ENCODE measurements around the gene RPS21. TPM values are rescaled to one million over a fixed set of nuclear protein-coding genes. Genes with fewer than 3 reads are reported as not detected.

The RPS21 gene
- total and polyA plus RNA-seq, 4 donors, result 278 to 1,588 (median 439) TPM

- peaks cover 4 to 34% (median 21%) of the 10 kb centered on the region in 4 donors for H3K4me1 ChIP-seq (ENCODE audit: control insufficient read depth in 4 of 4, insufficient read depth in 4 of 4, low read length in 3 of 4)
- 83% methylated on average over 17 of the region's 17 CpGs for WGBS
- TF ChIP-seq EGR1 (IDR thresholded peaks at IDR 0.05; ENCODE audit: low read depth in 2 of 2), result no peak
- TF ChIP-seq HNF4A (conservative IDR thresholded peaks at IDR 0.05), result no peak
- no peak for TF ChIP-seq RXRA (IDR thresholded peaks at IDR 0.05)
- no peak for TF ChIP-seq NR2F2 (IDR thresholded peaks at IDR 0.05)
- TF ChIP-seq JUND (IDR thresholded peaks at IDR 0.05), result no peak
- no peak for TF ChIP-seq TAF1 (conservative IDR thresholded peaks at IDR 0.05)
- TF ChIP-seq HNF4G (IDR thresholded peaks at IDR 0.05), result no peak
- TF ChIP-seq SP1 (IDR thresholded peaks at IDR 0.05), result no peak
- TF ChIP-seq ZBTB33 (IDR thresholded peaks at IDR 0.05), result no peak
- no peak for TF ChIP-seq ATF3 (IDR thresholded peaks at IDR 0.05)
- TF ChIP-seq RAD21 (IDR thresholded peaks at IDR 0.05), result no peak
- TF ChIP-seq GABPA (IDR thresholded peaks at IDR 0.05 in 1 of 2, conservative IDR thresholded peaks at IDR 0.05 in 1 of 2), result no peak
- TF ChIP-seq FOXA2 (IDR thresholded peaks at IDR 0.05), result no peak
- no peak for TF ChIP-seq YY1 (IDR thresholded peaks at IDR 0.05)
- no peak for TF ChIP-seq REST (IDR thresholded peaks at IDR 0.05)
- H3K36me3 ChIP-seq (ENCODE audit: control insufficient read depth in 4 of 4, insufficient read depth in 3 of 4, low read depth in 1 of 4, low read length in 3 of 4), result no peaks in the 10 kb centered on the region
- no peak overlapping the region for H3K9ac ChIP-seq (ENCODE audit: low read depth in 1 of 2, low read length in 2 of 2)
- H3K27ac ChIP-seq (ENCODE audit: low read depth in 1 of 2, low read length in 2 of 2), result no peak overlapping the region
- no peaks in the 10 kb centered on the region for H3K27me3 ChIP-seq (ENCODE audit: control insufficient read depth in 4 of 4, insufficient read depth in 4 of 4, low read length in 3 of 4)
- no peak for DNase-seq (ENCODE audit: low spot score)
- H3K4me3 ChIP-seq (ENCODE audit: low read depth in 1 of 3, low read length in 3 of 3), result no peak overlapping the region
- H3K9me3 ChIP-seq (ENCODE audit: control insufficient read depth in 4 of 4, low read length in 3 of 4), result no peaks in the 10 kb centered on the region
These were observed 9.8 kb upstream of the RPS21 start for GRCh38 chr20:62377064-62377461.

- Histone ChIP-seq H3K27me3 (ENCODE audit: control insufficient read depth in 4 of 4, insufficient read depth in 4 of 4, low read length in 3 of 4) (no peaks in the 10 kb centered on the region), H3K27ac (ENCODE audit: low read depth in 1 of 2, low read length in 2 of 2) (no peak overlapping the region), H3K9ac (ENCODE audit: low read depth in 1 of 2, low read length in 2 of 2) (no peak overlapping the region), H3K4me1 (ENCODE audit: control insufficient read depth in 4 of 4, insufficient read depth in 4 of 4, low read length in 3 of 4) (peaks cover 4 to 34% (median 21%) of the 10 kb centered on the region in 4 donors), H3K36me3 (ENCODE audit: control insufficient read depth in 4 of 4, insufficient read depth in 3 of 4, low read depth in 1 of 4, low read length in 3 of 4) (no peaks in the 10 kb centered on the region), H3K9me3 (ENCODE audit: control insufficient read depth in 4 of 4, low read length in 3 of 4) (no peaks in the 10 kb centered on the region), H3K4me3 (ENCODE audit: low read depth in 1 of 3, low read length in 3 of 3) (no peak overlapping the region)
- DNase-seq (ENCODE audit: low spot score), result no peak
- 45% methylated on average over 15 of the region's 15 CpGs for WGBS
- TF ChIP-seq EGR1 (IDR thresholded peaks at IDR 0.05; ENCODE audit: low read depth in 2 of 2) (no peak), TAF1 (conservative IDR thresholded peaks at IDR 0.05) (no peak), CTCF (IDR thresholded peaks at IDR 0.05; ENCODE audit: low read depth, low read length, missing input control) (no peak), ATF3 (IDR thresholded peaks at IDR 0.05) (no peak), YY1 (IDR thresholded peaks at IDR 0.05) (no peak), GABPA (IDR thresholded peaks at IDR 0.05 in 1 of 2, conservative IDR thresholded peaks at IDR 0.05 in 1 of 2) (no peak), JUND (IDR thresholded peaks at IDR 0.05) (no peak), HNF4G (IDR thresholded peaks at IDR 0.05) (no peak), ZBTB33 (IDR thresholded peaks at IDR 0.05) (no peak), SP1 (IDR thresholded peaks at IDR 0.05) (no peak), FOXA2 (IDR thresholded peaks at IDR 0.05) (no peak), RXRA (IDR thresholded peaks at IDR 0.05) (no peak), HNF4A (conservative IDR thresholded peaks at IDR 0.05) (no peak), MAX (IDR thresholded peaks at IDR 0.05) (no peak), FOXA1 (IDR thresholded peaks at IDR 0.05) (no peak), RAD21 (IDR thresholded peaks at IDR 0.05) (no peak), NR2F2 (IDR thresholded peaks at IDR 0.05) (no peak)
These were observed 9.2 kb upstream of the RPS21 start for GRCh38 chr20:62377615-62378178.

Measured in liver (tissue), 9 donors.